RWPE2 (cell line): ENCODE measurements around the gene ZNF776.
"Not testable (repeated sequence)": the region's sequence is repeated elsewhere in the genome, so short reads cannot be mapped to it uniquely, and the experiment has no call there.

Source experiments
- ATAC-seq: fragments of 200-7000 bp; cut with Tn5 transposase; 3 replicates; pipeline ENCODE4 v1.9.1; 2021; ENCODE audit warnings: low read depth
- DNase-seq: peaks from one replicate; pipeline ENCODE4 v3.0.0-alpha.2; 2020; ENCODE audit warnings: low spot score
- H3K27ac ChIP-seq: fragments of 450-650 bp; 2 replicates; pipeline ENCODE4 v1.5.1; 2017; ENCODE audit warnings: mild to moderate bottlenecking; ENCODE audit not compliant: poor library complexity, severe bottlenecking
- H3K27me3 ChIP-seq: fragments of 250-450 bp; sonication (Bioruptor Pico); 2 replicates; pipeline ENCODE4 v1.5.1; 2021; ENCODE audit warnings: mild to moderate bottlenecking, moderate library complexity; ENCODE audit not compliant: insufficient read depth, poor library complexity, severe bottlenecking
- H3K36me3 ChIP-seq: fragments of 250-450 bp; sonication (Bioruptor Pico); 2 replicates; pipeline ENCODE4 v1.5.1; 2020; ENCODE audit warnings: low read depth, mild to moderate bottlenecking, moderate library complexity
- H3K4me1 ChIP-seq: fragments of 250-450 bp; sonication (Bioruptor Pico); 2 replicates; pipeline ENCODE4 v1.5.1; 2021; ENCODE audit warnings: mild to moderate bottlenecking, moderate library complexity; ENCODE audit not compliant: insufficient read depth, poor library complexity, severe bottlenecking
- H3K4me3 ChIP-seq: fragments of 250-450 bp; sonication (Bioruptor Pico); 2 replicates; pipeline ENCODE4 v1.5.1; 2021; ENCODE audit warnings: mild to moderate bottlenecking, moderate library complexity; ENCODE audit not compliant: severe bottlenecking
- H3K9me3 ChIP-seq: fragments of 250-450 bp; sonication (Bioruptor Pico); 2 replicates; pipeline ENCODE4 v1.5.1; 2021; ENCODE audit warnings: mild to moderate bottlenecking, moderate library complexity; ENCODE audit not compliant: severe bottlenecking
- TF ChIP-seq, protein P1 (sequence below): fragments of 450-650 bp; IDR thresholded peaks from one replicate; pipeline ENCODE4 v1.5.1; 2017; ENCODE audit warnings: mild to moderate bottlenecking, moderate library complexity; ENCODE audit not compliant: poor library complexity, severe bottlenecking

ZNF776 gene

DNA sequence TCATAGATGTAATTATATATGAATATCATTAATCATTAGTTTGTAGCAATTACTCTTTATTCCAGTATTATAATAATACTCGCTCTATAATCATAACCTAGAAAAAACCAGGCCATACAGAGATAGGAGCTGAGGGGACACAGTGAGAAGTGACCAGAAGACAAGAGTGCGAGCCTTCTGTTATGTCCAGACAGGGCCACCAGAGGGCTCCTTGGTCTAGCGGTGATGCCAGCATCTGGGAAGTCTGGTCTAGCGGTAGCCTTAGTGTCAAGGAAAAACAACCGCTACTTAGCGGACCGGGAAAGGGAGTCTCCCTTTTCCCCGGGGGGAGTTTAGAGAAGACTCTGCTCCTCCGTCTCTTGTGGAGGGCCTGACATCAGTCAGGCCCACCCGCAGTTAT, 8.3 kb upstream of the ZNF776 start:
- not testable (repeated sequence) for H3K4me1 ChIP-seq, H3K4me3 ChIP-seq, H3K36me3 ChIP-seq, DNase-seq, H3K27me3 ChIP-seq, H3K27ac ChIP-seq
- peak; percentile 42; the same call in 1 of the 3 replicates for ATAC-seq
- H3K9me3 ChIP-seq, result peaks cover 16% of the 10 kb centered on the region
- TF ChIP-seq, protein P1, sequence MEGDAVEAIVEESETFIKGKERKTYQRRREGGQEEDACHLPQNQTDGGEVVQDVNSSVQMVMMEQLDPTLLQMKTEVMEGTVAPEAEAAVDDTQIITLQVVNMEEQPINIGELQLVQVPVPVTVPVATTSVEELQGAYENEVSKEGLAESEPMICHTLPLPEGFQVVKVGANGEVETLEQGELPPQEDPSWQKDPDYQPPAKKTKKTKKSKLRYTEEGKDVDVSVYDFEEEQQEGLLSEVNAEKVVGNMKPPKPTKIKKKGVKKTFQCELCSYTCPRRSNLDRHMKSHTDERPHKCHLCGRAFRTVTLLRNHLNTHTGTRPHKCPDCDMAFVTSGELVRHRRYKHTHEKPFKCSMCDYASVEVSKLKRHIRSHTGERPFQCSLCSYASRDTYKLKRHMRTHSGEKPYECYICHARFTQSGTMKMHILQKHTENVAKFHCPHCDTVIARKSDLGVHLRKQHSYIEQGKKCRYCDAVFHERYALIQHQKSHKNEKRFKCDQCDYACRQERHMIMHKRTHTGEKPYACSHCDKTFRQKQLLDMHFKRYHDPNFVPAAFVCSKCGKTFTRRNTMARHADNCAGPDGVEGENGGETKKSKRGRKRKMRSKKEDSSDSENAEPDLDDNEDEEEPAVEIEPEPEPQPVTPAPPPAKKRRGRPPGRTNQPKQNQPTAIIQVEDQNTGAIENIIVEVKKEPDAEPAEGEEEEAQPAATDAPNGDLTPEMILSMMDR, result peak; percentile 66

- not testable (repeated sequence) for H3K36me3 ChIP-seq, H3K27me3 ChIP-seq, H3K27ac ChIP-seq, H3K4me1 ChIP-seq, ATAC-seq, H3K4me3 ChIP-seq, DNase-seq
- H3K9me3 ChIP-seq, result peaks cover 15% of the 10 kb centered on the region
Measured at GRCh38 chr19:57738770-57739169, 7.8 kb upstream of the ZNF776 start.

- Histone ChIP-seq H3K4me3 (peak overlapping the region; percentile 63), H3K4me1 (no peaks in the 10 kb centered on the region), H3K9me3 (no peaks in the 10 kb centered on the region), H3K27me3 (no peaks in the 10 kb centered on the region), H3K36me3 (peaks cover 43% of the 10 kb centered on the region), H3K27ac (no peak overlapping the region)
- ATAC-seq (no peak), DNase-seq (no peak)
- TF ChIP-seq, protein P1, result no peak
Measured at GRCh38 chr19:57747472-57747807, 825 bp downstream of the ZNF776 start.

GRCh38 chr19:57748029-57748428, 1.4 kb downstream of the ZNF776 start:
- no peak for DNase-seq
- H3K4me1 ChIP-seq, result no peaks in the 10 kb centered on the region
- no peaks in the 10 kb centered on the region for H3K9me3 ChIP-seq
- ATAC-seq, result no peak
- H3K4me3 ChIP-seq, result peak overlapping the region; percentile 63
- H3K36me3 ChIP-seq, result peaks cover 49% of the 10 kb centered on the region
- H3K27me3 ChIP-seq, result no peaks in the 10 kb centered on the region
- TF ChIP-seq, protein P1, result no peak
- no peak overlapping the region for H3K27ac ChIP-seq

GRCh38 chr19:57754091-57754673, 7.6 kb downstream of the ZNF776 start:
- Histone ChIP-seq H3K27ac (no peak overlapping the region), H3K4me1 (no peaks in the 10 kb centered on the region), H3K27me3 (no peaks in the 10 kb centered on the region), H3K4me3 (no peak overlapping the region), H3K36me3 (peaks cover 96% of the 10 kb centered on the region), H3K9me3 (peaks cover 13% of the 10 kb centered on the region)
- TF ChIP-seq, protein P1, result no peak
- ATAC-seq (no peak), DNase-seq (no peak)
